ENCODE measurements around the gene CDH4. TPM values are rescaled to one million over a fixed set of nuclear protein-coding genes. Genes with fewer than 3 reads are reported as not detected.
A peak's percentile ranks its signal among the peaks of the same experiment; 100 is the strongest.

CDH4 gene
- total RNA-seq, 1 experiment from 2014 or later: not detected

GRCh38 chr20:61933951-61934715, 682.1 kb downstream of the CDH4 start:
- Histone ChIP-seq H3K27ac (ENCODE audit: low read length) (no peak overlapping the region), H3K4me2 (ENCODE audit: low read depth, low read length, poor library complexity, severe bottlenecking) (no peak overlapping the region), H3K9ac (ENCODE audit: low read length) (no peak overlapping the region), H3K36me3 (ENCODE audit: insufficient read depth, low read length) (no peaks in the 10 kb centered on the region), H4K20me1 (ENCODE audit: insufficient read depth, low read depth, low read length) (no peaks in the 10 kb centered on the region), H3K9me2 (replicated peaks; ENCODE audit: insufficient read depth, low read length) (no peaks in the 10 kb centered on the region), H3K4me1 (ENCODE audit: low read length) (no peaks in the 10 kb centered on the region), H2AFZ (ENCODE audit: low read length) (no peak overlapping the region), H3K9me3 (ENCODE audit: low read length) (no peaks in the 10 kb centered on the region; the same call in 1 of the 2 replicates), H3K79me2 (ENCODE audit: low read length) (no peaks in the 10 kb centered on the region), H3K4me3 (ENCODE audit: low read length) (no peak overlapping the region), H3K27me3 (ENCODE audit: low read length) (no peaks in the 10 kb centered on the region)
- no peak for DNase-seq

DNA sequence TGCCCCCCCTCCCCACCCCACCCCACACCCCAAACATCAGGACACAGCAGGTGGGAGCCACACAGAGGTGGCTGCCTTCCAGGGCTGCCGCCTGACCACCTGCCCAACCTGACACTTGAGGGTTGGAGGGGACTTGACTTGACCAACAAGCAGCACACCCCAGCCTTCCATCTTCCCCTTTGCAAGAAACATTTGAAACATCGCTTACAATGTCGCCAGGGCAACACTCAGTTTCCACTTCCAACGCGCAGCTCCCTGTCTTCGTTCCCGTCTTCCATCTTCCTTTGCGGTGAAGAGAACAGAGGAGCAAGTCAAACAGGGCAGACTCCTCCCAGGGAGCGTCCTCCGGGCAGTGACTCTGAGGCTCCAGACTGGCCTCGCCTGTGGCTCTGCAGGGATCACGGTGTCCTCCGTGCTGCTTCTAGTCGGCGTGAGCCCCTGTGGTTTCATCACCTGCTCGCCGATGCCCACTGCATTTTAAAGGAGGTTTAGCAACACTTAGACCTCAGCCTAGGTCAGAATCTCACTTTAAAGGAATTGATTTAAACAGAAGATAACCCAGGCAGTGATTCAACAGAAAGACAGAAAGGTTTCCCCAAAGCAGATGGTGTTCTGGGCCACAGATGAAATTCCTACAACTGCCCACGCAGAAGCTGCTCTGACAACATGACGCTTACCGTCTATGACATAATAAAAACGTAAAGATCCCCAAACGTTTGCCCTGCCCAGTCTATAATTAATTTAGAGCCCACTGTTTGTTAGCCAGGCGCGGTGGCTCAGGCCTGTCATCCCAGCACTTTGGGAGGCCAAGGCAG, 682.9 kb downstream of the CDH4 start:
- no peaks in the 10 kb centered on the region for H4K20me1 ChIP-seq (ENCODE audit: insufficient read depth, low read depth, low read length)
- no peaks in the 10 kb centered on the region for H3K9me3 ChIP-seq (ENCODE audit: low read length)
- no peaks in the 10 kb centered on the region for H3K4me1 ChIP-seq (ENCODE audit: low read length)
- no peak overlapping the region for H3K9ac ChIP-seq (ENCODE audit: low read length)
- H3K4me2 ChIP-seq (ENCODE audit: low read depth, low read length, poor library complexity, severe bottlenecking): no peak overlapping the region
- H3K36me3 ChIP-seq (ENCODE audit: insufficient read depth, low read length): no peaks in the 10 kb centered on the region
- H3K4me3 ChIP-seq (ENCODE audit: low read length): no peak overlapping the region
- H3K9me2 ChIP-seq (replicated peaks; ENCODE audit: insufficient read depth, low read length): no peaks in the 10 kb centered on the region
- no peak for DNase-seq
- H3K27ac ChIP-seq (ENCODE audit: low read length): no peak overlapping the region
- H3K79me2 ChIP-seq (ENCODE audit: low read length): no peaks in the 10 kb centered on the region
- H3K27me3 ChIP-seq (ENCODE audit: low read length): no peaks in the 10 kb centered on the region
- no peak overlapping the region for H2AFZ ChIP-seq (ENCODE audit: low read length)

GRCh38 chr20:61935926-61936700, 684.1 kb downstream of the CDH4 start:
- H3K9me2 ChIP-seq (replicated peaks; ENCODE audit: insufficient read depth, low read length): no peaks in the 10 kb centered on the region
- H3K27me3 ChIP-seq (ENCODE audit: low read length): no peaks in the 10 kb centered on the region
- H3K9ac ChIP-seq (ENCODE audit: low read length): no peak overlapping the region
- no peaks in the 10 kb centered on the region for H3K36me3 ChIP-seq (ENCODE audit: insufficient read depth, low read length)
- H4K20me1 ChIP-seq (ENCODE audit: insufficient read depth, low read depth, low read length): no peaks in the 10 kb centered on the region
- no peaks in the 10 kb centered on the region for H3K9me3 ChIP-seq (ENCODE audit: low read length)
- no peaks in the 10 kb centered on the region for H3K4me1 ChIP-seq (ENCODE audit: low read length)
- H2AFZ ChIP-seq (ENCODE audit: low read length): no peak overlapping the region
- H3K27ac ChIP-seq (ENCODE audit: low read length): no peak overlapping the region
- no peak overlapping the region for H3K4me3 ChIP-seq (ENCODE audit: low read length)
- DNase-seq: peak; percentile 23
- no peak overlapping the region for H3K4me2 ChIP-seq (ENCODE audit: low read depth, low read length, poor library complexity, severe bottlenecking)
- no peaks in the 10 kb centered on the region for H3K79me2 ChIP-seq (ENCODE audit: low read length)

- no peaks in the 10 kb centered on the region for H3K4me1 ChIP-seq (ENCODE audit: low read length)
- no peak overlapping the region for H3K27ac ChIP-seq (ENCODE audit: low read length)
- H3K9ac ChIP-seq (ENCODE audit: low read length): no peak overlapping the region
- no peak overlapping the region for H3K4me3 ChIP-seq (ENCODE audit: low read length)
- no peaks in the 10 kb centered on the region for H3K79me2 ChIP-seq (ENCODE audit: low read length)
- no peak overlapping the region for H2AFZ ChIP-seq (ENCODE audit: low read length)
- no peak overlapping the region for H3K4me2 ChIP-seq (ENCODE audit: low read depth, low read length, poor library complexity, severe bottlenecking)
- H3K27me3 ChIP-seq (ENCODE audit: low read length): no peaks in the 10 kb centered on the region
- H3K9me3 ChIP-seq (ENCODE audit: low read length): no peaks in the 10 kb centered on the region
- no peaks in the 10 kb centered on the region for H4K20me1 ChIP-seq (ENCODE audit: insufficient read depth, low read depth, low read length)
- no peaks in the 10 kb centered on the region for H3K9me2 ChIP-seq (replicated peaks; ENCODE audit: insufficient read depth, low read length)
- no peaks in the 10 kb centered on the region for H3K36me3 ChIP-seq (ENCODE audit: insufficient read depth, low read length)
- DNase-seq: no peak
These were observed 684.7 kb downstream of the CDH4 start for GRCh38 chr20:61936701-61937131.

DNA sequence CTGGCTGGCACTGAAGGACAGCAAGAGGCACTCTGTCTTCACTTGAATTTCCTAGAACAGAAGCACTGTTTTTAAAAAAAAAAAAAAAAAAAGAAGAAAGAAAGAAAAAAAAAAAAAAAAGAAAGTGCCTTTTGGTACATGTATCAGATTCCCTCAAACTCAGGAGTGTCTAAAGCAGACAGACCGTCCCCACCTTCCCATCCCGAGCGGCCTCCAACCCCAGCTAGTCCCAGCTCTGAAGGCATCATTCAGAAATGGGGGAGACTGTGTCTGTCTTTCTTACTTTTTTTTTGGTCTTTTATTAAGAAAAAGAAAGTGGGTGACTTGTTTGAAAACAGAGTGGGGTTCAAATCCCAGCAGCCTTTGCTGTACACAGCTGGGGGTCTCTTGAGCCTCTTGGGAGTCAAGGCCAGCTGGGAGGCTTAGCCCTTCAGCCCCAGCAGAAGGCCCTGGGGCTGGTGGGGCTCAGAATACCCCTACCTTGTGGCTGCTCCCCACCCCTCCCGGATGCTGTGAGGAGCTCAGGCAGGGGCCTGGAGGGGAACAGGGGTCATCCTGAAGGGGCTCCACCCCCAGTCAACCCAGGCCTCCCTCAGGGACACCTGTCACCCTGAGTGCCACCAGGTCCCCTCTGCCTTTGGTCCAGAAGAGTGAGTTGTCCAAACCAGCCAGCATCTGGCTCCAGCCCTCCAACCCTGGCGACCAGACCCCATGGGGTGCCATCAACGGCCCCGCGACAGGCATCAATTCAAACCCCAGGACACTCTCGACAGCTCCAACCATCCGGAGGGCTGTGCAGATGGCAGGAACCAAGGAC, 685.3 kb downstream of the CDH4 start:
- Histone ChIP-seq H3K9ac (ENCODE audit: low read length) (no peak overlapping the region), H3K27me3 (ENCODE audit: low read length) (no peaks in the 10 kb centered on the region), H3K4me3 (ENCODE audit: low read length) (no peak overlapping the region), H3K36me3 (ENCODE audit: insufficient read depth, low read length) (no peaks in the 10 kb centered on the region), H3K4me2 (ENCODE audit: low read depth, low read length, poor library complexity, severe bottlenecking) (no peak overlapping the region), H3K9me2 (replicated peaks; ENCODE audit: insufficient read depth, low read length) (no peaks in the 10 kb centered on the region), H3K9me3 (ENCODE audit: low read length) (no peaks in the 10 kb centered on the region), H3K79me2 (ENCODE audit: low read length) (no peaks in the 10 kb centered on the region), H2AFZ (ENCODE audit: low read length) (no peak overlapping the region), H4K20me1 (ENCODE audit: insufficient read depth, low read depth, low read length) (no peaks in the 10 kb centered on the region), H3K27ac (ENCODE audit: low read length) (no peak overlapping the region), H3K4me1 (ENCODE audit: low read length) (no peaks in the 10 kb centered on the region)
- DNase-seq: no peak

GRCh38 chr20:61937963-61938838, 686.1 kb downstream of the CDH4 start:
- no peak overlapping the region for H2AFZ ChIP-seq (ENCODE audit: low read length)
- no peaks in the 10 kb centered on the region for H4K20me1 ChIP-seq (ENCODE audit: insufficient read depth, low read depth, low read length)
- H3K9me3 ChIP-seq (ENCODE audit: low read length): no peaks in the 10 kb centered on the region
- H3K9me2 ChIP-seq (replicated peaks; ENCODE audit: insufficient read depth, low read length): no peaks in the 10 kb centered on the region
- no peak overlapping the region for H3K27ac ChIP-seq (ENCODE audit: low read length)
- no peaks in the 10 kb centered on the region for H3K4me1 ChIP-seq (ENCODE audit: low read length)
- no peaks in the 10 kb centered on the region for H3K79me2 ChIP-seq (ENCODE audit: low read length)
- no peak overlapping the region for H3K4me2 ChIP-seq (ENCODE audit: low read depth, low read length, poor library complexity, severe bottlenecking)
- no peaks in the 10 kb centered on the region for H3K27me3 ChIP-seq (ENCODE audit: low read length)
- no peak overlapping the region for H3K4me3 ChIP-seq (ENCODE audit: low read length)
- DNase-seq: no peak
- H3K9ac ChIP-seq (ENCODE audit: low read length): no peak overlapping the region
- no peaks in the 10 kb centered on the region for H3K36me3 ChIP-seq (ENCODE audit: insufficient read depth, low read length)

Data from Karpas-422 (cell line).